Stimulated activated CD4-positive, alpha-beta T cell treated with anti-CD3 and anti-CD28 coated beads, TNF-alpha, amount 100 ng/mL, for 1 hour (primary cell): ENCODE data around the gene AMIGO3.

Experiments
- DNase-seq, 3 donors: peaks; one replicate each; pipeline ENCODE4 v3.0.0-alpha.2; 2020; ENCODE audit warnings: low read depth in 3 of 3, low spot score in 1 of 3

Gene AMIGO3

DNA sequence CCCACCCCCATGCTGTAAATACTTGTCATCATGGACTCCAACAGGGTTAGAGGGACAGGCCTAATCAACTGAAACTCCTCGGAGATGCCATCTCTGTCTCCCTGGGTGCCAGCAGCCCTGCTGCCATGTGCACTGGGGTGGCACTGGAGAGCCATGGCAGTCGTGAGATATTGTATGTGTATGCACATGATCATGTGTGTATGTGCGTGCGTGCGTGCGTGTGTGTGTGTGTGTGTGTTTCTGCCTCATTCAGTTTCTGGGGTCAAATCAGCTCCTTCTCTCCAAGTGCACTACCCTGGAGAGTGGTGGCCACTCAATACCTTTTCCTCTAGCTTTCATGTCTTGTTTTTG, 48.6 kb downstream of the AMIGO3 start:
- no peak for DNase-seq

DNA sequence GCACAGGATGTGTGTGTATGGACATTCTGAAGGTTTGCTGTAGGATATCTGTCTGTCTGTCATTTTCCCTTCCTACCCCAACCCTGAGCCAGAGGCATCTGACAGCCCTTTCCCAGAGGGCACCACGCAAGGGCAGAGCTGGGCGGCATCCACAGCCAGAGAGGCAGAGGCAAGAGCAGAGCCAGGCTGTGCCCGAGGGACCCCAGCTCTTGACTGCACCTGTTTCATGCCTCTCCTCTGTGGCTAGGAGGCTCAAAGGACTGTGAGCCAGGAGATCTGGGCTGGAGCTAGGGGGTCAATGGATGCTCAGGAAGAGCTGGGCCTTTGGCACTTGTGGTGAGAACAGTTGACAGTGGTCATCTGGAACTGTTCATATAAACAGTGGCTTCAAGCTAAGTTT, 50.1 kb downstream of the AMIGO3 start:
- no peak for DNase-seq

DNA sequence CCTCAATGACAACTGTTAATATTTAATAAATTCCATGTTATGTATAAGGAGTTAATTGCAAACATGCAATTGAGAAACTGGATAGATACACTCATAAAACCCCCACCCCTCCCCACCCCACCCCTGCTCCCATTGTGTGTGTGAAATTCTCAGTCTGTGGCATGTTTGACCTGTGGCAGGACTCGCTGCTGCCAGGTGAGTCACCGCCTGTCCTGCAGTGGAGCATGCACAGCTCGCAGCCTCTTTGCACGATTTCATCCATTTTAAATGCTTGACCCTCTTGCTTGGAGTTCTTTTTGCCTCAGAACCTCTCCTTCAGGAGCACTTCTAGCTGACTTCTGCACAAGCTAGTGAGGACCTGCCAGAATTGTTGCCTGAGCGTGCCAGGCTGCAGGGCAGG, 50.6 kb downstream of the AMIGO3 start:
- no peak for DNase-seq

DNA sequence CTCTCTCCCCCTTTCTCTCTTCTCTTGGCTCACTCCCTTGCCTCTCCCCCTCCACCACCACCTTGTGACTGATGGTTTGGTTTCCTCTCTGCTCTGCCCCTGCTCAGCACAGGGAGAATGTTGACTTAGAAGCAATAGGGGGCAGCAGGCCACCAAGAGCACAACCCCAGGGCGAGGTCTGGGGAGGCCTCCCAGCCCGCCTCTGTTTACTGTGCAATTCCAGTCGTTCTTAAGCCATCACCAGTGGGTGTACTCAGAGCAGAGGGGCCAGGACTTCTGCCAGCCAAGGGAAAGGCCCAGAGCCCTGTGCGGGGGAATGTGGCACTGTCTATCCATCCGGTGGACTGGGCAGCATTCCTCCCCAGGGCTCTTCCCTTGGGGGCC, 51.1 kb downstream of the AMIGO3 start:
- DNase-seq: no peak

DNA sequence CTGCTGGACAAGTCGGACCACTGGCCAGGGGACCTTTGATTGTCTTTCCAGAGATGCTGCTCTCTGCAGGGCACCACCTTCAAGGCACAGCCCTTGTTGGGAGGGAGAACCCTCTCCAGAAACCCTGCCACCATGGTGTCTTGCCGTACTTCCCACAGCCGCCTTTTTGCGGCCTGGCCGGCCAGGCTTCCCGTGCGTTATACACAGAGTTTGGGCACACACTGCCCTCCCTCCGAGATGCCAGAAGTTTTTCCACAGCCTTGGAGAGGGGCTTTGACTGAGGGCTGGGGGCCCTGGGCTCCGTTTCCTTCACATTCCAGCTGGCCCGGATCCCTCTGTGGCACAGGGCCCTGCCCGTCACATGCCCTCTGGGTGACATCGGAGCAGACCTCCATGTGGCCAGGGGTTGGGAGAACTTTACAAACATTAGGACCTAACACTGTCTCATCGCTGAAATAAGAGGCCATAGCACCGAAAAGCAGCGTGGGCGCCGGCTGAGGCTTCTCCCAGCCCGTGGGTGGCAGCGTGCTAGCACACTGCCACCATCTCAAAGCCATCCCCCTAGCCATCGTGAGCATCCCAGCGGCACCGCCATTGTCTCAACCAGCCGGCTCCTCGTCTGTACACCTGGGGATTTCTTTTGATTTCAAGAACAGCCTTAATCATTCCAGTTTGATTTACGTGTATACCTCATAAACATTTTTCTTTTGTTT, 51.6 kb downstream of the AMIGO3 start:
- no peak for DNase-seq
